Ectodermal cell (in vitro differentiated cells): ENCODE measurements around the gene MATN1.

Source experiments
- H3K27ac ChIP-seq: 2 replicates; pipeline ENCODE4 v1.7.0; 2013; ENCODE audit warnings: mild to moderate bottlenecking, low read depth, low read length; ENCODE audit not compliant: insufficient read depth, poor library complexity, severe bottlenecking
- H3K27me3 ChIP-seq: 2 replicates; pipeline ENCODE4 v1.7.0; 2013; ENCODE audit warnings: mild to moderate bottlenecking, low read length; ENCODE audit not compliant: insufficient read depth, control insufficient read depth, poor library complexity, severe bottlenecking
- H3K36me3 ChIP-seq: one replicate; pipeline ENCODE4 v1.7.0; 2013; ENCODE audit warnings: low read length; ENCODE audit not compliant: control insufficient read depth, insufficient read depth
- H3K4me1 ChIP-seq: one replicate; pipeline ENCODE4 v1.7.0; 2013; ENCODE audit warnings: low read length; ENCODE audit not compliant: control insufficient read depth, insufficient read depth
- H3K4me3 ChIP-seq: 2 replicates; pipeline ENCODE4 v1.7.0; 2013; ENCODE audit warnings: low read depth, low read length, control low read depth; ENCODE audit not compliant: insufficient read depth
- H3K9me3 ChIP-seq: 2 replicates; pipeline ENCODE4 v1.7.0; 2013; ENCODE audit warnings: mild to moderate bottlenecking, low read length, moderate library complexity; ENCODE audit not compliant: control insufficient read depth
- WGBS, 2 experiments: methylation state at CpG; one replicate each; pipeline ENCODE4 v1.1.7; 2013; ENCODE audit warnings: missing lambda C conversion rate in 2 of 2; 5-methylcytosine and 5-hydroxymethylcytosine counted together

Gene MATN1

DNA sequence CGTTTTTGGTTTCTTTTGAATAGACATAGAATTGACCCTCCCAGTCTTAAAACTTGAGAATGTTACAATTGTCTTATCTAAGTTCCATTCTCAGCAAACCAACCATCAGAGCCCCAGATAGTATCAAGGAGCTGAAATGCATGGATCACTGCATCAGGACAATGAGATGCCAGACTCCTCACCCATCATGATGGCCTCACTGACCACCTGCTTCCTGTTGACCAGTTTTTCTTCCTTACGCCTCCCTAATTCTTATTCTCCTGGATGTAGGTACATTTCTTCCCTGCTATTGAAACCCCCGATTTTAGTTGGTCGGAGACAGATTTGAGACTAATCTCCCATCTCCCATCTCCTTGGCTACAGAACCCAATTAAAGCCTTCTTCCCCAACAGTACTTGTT lies 17.7 kb downstream of the MATN1 start:
- Histone ChIP-seq H3K4me1 (peaks cover 5% of the 10 kb centered on the region), H3K27me3 (no peaks in the 10 kb centered on the region), H3K27ac (no peak overlapping the region), H3K9me3 (no peaks in the 10 kb centered on the region), H3K36me3 (no peaks in the 10 kb centered on the region), H3K4me3 (no peak overlapping the region)
- 86 to 89% methylated on average over 4 of the region's 4 CpGs for WGBS, 2 experiments

DNA sequence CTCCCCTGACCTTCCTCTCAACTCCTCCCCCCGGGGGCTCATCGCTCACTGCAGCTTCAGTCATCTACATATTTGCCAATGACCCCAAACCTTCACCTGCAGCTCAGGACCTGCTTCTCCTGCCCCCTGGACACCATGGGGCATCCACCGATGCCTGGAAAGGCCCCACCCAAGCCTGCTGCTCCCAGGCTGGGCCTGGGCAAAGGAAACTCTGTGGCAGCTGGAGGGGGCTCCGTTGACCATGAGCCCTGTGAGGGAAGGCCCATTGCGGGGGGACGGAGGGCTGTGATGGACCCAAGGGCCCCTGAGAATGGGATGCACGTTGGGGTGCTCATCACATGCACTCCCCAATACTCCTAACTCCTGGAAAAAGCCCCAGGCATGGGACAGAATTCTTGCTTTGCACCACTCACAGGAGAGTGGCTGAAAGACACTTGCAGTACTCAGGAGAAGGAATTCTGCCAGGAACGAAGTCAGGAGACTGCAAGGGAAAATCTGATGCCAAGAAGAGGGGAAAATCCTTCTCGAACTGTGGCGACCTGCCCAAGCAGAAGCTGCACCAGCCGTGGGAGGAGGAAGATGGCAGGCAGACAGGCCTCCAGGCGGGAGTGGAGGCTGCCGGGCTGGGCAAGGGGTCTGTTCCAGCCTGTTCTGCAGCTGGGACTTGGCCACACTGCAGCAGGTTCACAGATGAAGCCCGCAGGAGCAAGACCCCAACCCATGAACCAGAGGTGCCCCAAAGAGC lies 18.4 kb downstream of the MATN1 start:
- no peak overlapping the region for H3K27ac ChIP-seq
- 91 to 93% methylated on average over 14 of the region's 14 CpGs for WGBS, 2 experiments

GRCh38 chr1:30704271-30704670 lies 19.1 kb downstream of the MATN1 start:
- WGBS, 2 experiments = 78% methylated on average over 4 of the region's 4 CpGs

More for the DNA sequence above, 18.4 kb downstream of the MATN1 start:
- H3K9me3 ChIP-seq = no peaks in the 10 kb centered on the region
- H3K4me3 ChIP-seq = no peak overlapping the region
- peaks cover 5% of the 10 kb centered on the region for H3K4me1 ChIP-seq
- no peaks in the 10 kb centered on the region for H3K27me3 ChIP-seq
- H3K36me3 ChIP-seq = no peaks in the 10 kb centered on the region

GRCh38 chr1:30702823-30703222 lies 20.6 kb downstream of the MATN1 start:
- no peaks in the 10 kb centered on the region for H3K36me3 ChIP-seq
- H3K4me3 ChIP-seq = no peak overlapping the region
- no peaks in the 10 kb centered on the region for H3K9me3 ChIP-seq
- peaks cover 6% of the 10 kb centered on the region for H3K4me1 ChIP-seq
- H3K27me3 ChIP-seq = no peaks in the 10 kb centered on the region
- H3K27ac ChIP-seq = no peak overlapping the region

More at GRCh38 chr1:30704271-30704670, 19.1 kb downstream of the MATN1 start:
- Histone ChIP-seq H3K36me3 (no peaks in the 10 kb centered on the region), H3K27ac (no peak overlapping the region), H3K4me3 (no peak overlapping the region), H3K9me3 (no peaks in the 10 kb centered on the region), H3K27me3 (no peaks in the 10 kb centered on the region), H3K4me1 (peaks cover 5% of the 10 kb centered on the region)

DNA sequence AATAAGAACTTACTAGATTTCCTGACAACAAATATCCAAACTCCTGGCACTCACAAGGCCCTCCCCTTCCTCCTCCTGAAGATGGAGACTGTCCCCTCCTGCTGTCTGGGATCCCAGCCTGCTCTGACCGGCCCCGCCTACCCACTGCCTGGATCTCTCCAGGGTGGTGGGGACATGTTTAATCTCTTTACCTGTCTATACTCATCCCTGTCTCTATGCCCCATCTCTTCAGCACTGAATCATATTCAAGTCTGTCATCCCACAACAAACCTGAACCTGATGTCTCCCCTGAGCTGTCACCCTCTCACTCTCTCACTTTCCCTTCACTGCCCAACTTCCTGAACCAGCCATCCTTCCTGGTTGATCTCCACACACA lies 22.1 kb downstream of the MATN1 start:
- Histone ChIP-seq H3K4me1 (peaks cover 12% of the 10 kb centered on the region), H3K27ac (no peak overlapping the region), H3K4me3 (no peak overlapping the region), H3K27me3 (no peaks in the 10 kb centered on the region), H3K9me3 (no peaks in the 10 kb centered on the region), H3K36me3 (no peaks in the 10 kb centered on the region)
- 56 to 90% methylated on average over 2 of the region's 2 CpGs for WGBS, 2 experiments

DNA sequence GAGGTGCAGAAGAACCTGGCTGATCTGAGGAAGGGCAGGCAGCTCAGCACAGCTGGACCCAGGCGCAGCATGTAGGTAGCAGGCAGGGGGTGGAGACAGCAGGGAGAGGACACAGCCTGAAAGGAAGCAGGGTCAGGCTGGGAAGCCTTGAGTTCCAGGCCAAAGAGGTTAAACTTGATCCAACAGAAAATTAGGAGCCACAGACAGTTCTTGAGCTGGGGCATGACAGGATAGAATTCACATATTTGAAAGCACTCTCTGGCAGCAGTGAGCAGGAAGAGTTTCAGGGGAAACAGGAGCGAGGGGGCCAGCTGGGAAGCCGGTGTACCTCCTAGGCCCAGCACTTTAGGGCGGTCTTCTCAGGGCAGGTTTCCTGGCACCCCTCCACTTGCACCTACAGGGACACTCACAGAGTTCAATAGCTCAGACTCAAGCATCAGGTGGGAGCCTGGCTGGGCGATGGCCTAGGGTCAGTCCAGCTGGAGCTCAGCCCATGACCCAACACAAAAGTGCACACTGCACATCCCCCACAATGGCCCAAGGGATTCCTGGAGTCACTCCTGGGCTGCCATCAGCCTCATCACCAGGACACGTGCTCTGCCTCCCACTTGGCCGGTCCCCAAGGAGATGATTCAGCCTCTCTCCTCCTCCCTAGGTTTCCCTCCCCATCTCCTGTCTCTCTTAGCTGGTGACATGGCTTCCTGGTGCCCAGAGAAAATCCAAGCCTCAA lies 22.7 kb downstream of the MATN1 start:
- 87 to 89% methylated on average over 7 of the region's 7 CpGs for WGBS, 2 experiments
- no peak overlapping the region for H3K27ac ChIP-seq
- no peaks in the 10 kb centered on the region for H3K9me3 ChIP-seq
- H3K27me3 ChIP-seq = no peaks in the 10 kb centered on the region
- no peak overlapping the region for H3K4me3 ChIP-seq
- H3K36me3 ChIP-seq = no peaks in the 10 kb centered on the region
- H3K4me1 ChIP-seq = peaks cover 12% of the 10 kb centered on the region

GRCh38 chr1:30699762-30700161 lies 23.6 kb downstream of the MATN1 start:
- Histone ChIP-seq H3K4me1 (peaks cover 12% of the 10 kb centered on the region), H3K27ac (no peak overlapping the region), H3K4me3 (no peak overlapping the region), H3K9me3 (no peaks in the 10 kb centered on the region), H3K27me3 (no peaks in the 10 kb centered on the region), H3K36me3 (no peaks in the 10 kb centered on the region)
- 88% methylated on average over 1 of the region's 1 CpG for WGBS, 2 experiments

GRCh38 chr1:30698401-30698981 lies 24.9 kb downstream of the MATN1 start:
- H3K9me3 ChIP-seq = no peaks in the 10 kb centered on the region
- no peak overlapping the region for H3K27ac ChIP-seq
- 85 to 89% methylated on average over 17 of the region's 17 CpGs for WGBS, 2 experiments
- no peak overlapping the region for H3K4me3 ChIP-seq
- no peaks in the 10 kb centered on the region for H3K27me3 ChIP-seq
- H3K36me3 ChIP-seq = no peaks in the 10 kb centered on the region
- peaks cover 12% of the 10 kb centered on the region for H3K4me1 ChIP-seq

- H3K4me3 ChIP-seq = no peak overlapping the region
- no peaks in the 10 kb centered on the region for H3K9me3 ChIP-seq
- H3K27me3 ChIP-seq = no peaks in the 10 kb centered on the region
- H3K27ac ChIP-seq = no peak overlapping the region
- H3K4me1 ChIP-seq = peaks cover 12% of the 10 kb centered on the region
- 66 to 72% methylated on average over 9 of the region's 9 CpGs for WGBS, 2 experiments
- H3K36me3 ChIP-seq = no peaks in the 10 kb centered on the region
These were observed 25.6 kb downstream of the MATN1 start for GRCh38 chr1:30697571-30698376.

- Histone ChIP-seq H3K4me1 (peaks cover 12% of the 10 kb centered on the region), H3K36me3 (no peaks in the 10 kb centered on the region), H3K27me3 (no peaks in the 10 kb centered on the region), H3K27ac (no peak overlapping the region), H3K4me3 (no peak overlapping the region), H3K9me3 (no peaks in the 10 kb centered on the region)
- 93 to 95% methylated on average over 6 of the region's 6 CpGs for WGBS, 2 experiments
These were observed 26.6 kb downstream of the MATN1 start for GRCh38 chr1:30696831-30697230.
